ENCODE results near the gene MGP. TPM values are rescaled to one million over a fixed set of nuclear protein-coding genes. Genes with fewer than 3 reads are reported as not detected.
A peak's percentile ranks its signal among the peaks of the same experiment; 100 is the strongest.

The MGP gene
- total RNA-seq, 1 donor from 2014 or later, result not detected

DNA sequence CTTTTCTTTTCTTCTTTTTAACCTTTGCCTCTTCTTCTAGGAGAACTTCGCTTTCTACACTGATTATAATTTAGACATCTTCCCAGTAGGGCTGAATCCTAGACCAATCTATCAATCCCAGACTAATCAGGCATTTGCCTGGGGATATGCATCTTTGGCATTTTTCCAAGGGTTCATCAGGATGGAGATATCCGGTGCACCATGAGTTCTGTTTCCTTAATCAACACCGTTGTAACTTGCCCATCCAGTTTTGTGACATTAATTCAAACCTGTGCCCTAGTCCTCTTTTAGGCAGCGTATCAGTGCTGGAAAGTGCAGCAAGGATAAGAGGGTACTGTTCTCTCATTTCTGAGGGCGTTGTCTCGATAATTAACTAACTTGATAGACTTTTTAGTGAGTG is 617 bp upstream of the MGP start:
- Mint-ChIP-seq H3K4me1 (ENCODE audit: low read depth, unreplicated experiment) (peaks cover 12% of the 10 kb centered on the region), H3K27ac (ENCODE audit: unreplicated experiment) (no peak overlapping the region), H3K36me3 (ENCODE audit: unreplicated experiment) (no peaks in the 10 kb centered on the region), H3K9me3 (ENCODE audit: unreplicated experiment) (no peaks in the 10 kb centered on the region), H3K27me3 (ENCODE audit: unreplicated experiment) (no peaks in the 10 kb centered on the region), H3K4me3 (ENCODE audit: unreplicated experiment) (no peak overlapping the region)
- no peak for TF ChIP-seq CTCF (IDR thresholded peaks at IDR 0.05; ENCODE audit: partially characterized antibody, unreplicated experiment)
- no peak for DNase-seq

DNA sequence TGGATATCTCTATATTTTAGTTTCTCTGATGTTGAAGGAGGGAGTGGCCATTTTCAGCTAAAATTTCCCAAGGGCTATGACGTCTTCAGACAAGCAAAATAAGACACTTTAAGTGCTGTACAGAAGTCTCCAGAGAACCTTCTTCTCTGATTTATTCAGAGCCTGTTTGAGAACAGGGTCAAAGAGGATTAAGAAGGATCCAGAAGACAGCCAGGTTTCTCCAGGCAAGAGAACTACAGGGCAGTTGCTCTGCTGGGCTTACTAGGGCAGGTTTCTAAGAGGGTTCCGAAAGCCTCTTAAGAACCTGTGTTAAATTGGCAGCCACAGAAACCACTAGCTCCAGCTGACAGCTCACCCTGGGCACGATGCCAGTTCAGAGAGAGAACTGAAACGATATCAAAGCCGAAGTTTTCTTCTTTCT is 1.2 kb downstream of the MGP start:
- Mint-ChIP-seq H3K4me3 (ENCODE audit: unreplicated experiment) (no peak overlapping the region), H3K9me3 (ENCODE audit: unreplicated experiment) (peaks cover 2% of the 10 kb centered on the region), H3K4me1 (ENCODE audit: low read depth, unreplicated experiment) (peaks cover 12% of the 10 kb centered on the region), H3K27me3 (ENCODE audit: unreplicated experiment) (no peaks in the 10 kb centered on the region), H3K27ac (ENCODE audit: unreplicated experiment) (peak overlapping the region; percentile 59), H3K36me3 (ENCODE audit: unreplicated experiment) (no peaks in the 10 kb centered on the region)
- no peak for DNase-seq
- no peak for TF ChIP-seq CTCF (IDR thresholded peaks at IDR 0.05; ENCODE audit: partially characterized antibody, unreplicated experiment)

GRCh38 chr12:14883686-14884085 is 2.0 kb downstream of the MGP start:
- Mint-ChIP-seq H3K9me3 (ENCODE audit: unreplicated experiment) (peaks cover 2% of the 10 kb centered on the region), H3K4me3 (ENCODE audit: unreplicated experiment) (no peak overlapping the region), H3K4me1 (ENCODE audit: low read depth, unreplicated experiment) (peaks cover 12% of the 10 kb centered on the region), H3K27me3 (ENCODE audit: unreplicated experiment) (no peaks in the 10 kb centered on the region), H3K36me3 (ENCODE audit: unreplicated experiment) (no peaks in the 10 kb centered on the region), H3K27ac (ENCODE audit: unreplicated experiment) (no peak overlapping the region)
- TF ChIP-seq CTCF (IDR thresholded peaks at IDR 0.05; ENCODE audit: partially characterized antibody, unreplicated experiment), result no peak
- no peak for DNase-seq

DNA sequence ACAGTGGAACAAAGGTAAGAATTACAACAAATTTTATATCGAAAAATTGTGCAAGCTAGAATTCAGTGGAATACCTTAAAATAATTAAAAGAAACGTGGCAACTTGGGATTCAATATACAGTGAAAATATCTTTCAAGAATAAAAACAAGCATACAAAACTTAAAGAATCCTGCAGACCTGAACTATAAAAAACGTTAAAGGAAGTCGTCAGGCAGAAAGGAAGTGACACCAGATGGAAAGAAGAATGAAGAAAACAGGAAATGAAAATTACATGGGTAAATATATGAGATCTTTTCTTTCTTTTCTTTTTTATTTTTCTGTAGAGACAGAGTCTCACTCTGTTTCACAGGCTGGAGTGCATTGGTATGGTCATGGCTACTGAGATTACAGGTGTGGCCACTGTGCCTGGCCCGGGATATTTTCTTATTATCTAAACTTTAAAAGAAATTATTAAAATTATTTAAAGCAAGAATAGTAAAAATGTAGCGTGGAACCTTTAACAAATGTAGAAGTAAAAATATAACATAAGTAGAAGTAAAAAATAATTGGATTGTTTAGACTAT is 4.7 kb downstream of the MGP start:
- Mint-ChIP-seq H3K4me1 (ENCODE audit: low read depth, unreplicated experiment) (peaks cover 5% of the 10 kb centered on the region), H3K36me3 (ENCODE audit: unreplicated experiment) (no peaks in the 10 kb centered on the region), H3K27me3 (ENCODE audit: unreplicated experiment) (no peaks in the 10 kb centered on the region), H3K27ac (ENCODE audit: unreplicated experiment) (no peak overlapping the region), H3K4me3 (ENCODE audit: unreplicated experiment) (no peak overlapping the region), H3K9me3 (ENCODE audit: unreplicated experiment) (peaks cover 2% of the 10 kb centered on the region)
- no peak for DNase-seq
- TF ChIP-seq CTCF (IDR thresholded peaks at IDR 0.05; ENCODE audit: partially characterized antibody, unreplicated experiment), result no peak

DNA sequence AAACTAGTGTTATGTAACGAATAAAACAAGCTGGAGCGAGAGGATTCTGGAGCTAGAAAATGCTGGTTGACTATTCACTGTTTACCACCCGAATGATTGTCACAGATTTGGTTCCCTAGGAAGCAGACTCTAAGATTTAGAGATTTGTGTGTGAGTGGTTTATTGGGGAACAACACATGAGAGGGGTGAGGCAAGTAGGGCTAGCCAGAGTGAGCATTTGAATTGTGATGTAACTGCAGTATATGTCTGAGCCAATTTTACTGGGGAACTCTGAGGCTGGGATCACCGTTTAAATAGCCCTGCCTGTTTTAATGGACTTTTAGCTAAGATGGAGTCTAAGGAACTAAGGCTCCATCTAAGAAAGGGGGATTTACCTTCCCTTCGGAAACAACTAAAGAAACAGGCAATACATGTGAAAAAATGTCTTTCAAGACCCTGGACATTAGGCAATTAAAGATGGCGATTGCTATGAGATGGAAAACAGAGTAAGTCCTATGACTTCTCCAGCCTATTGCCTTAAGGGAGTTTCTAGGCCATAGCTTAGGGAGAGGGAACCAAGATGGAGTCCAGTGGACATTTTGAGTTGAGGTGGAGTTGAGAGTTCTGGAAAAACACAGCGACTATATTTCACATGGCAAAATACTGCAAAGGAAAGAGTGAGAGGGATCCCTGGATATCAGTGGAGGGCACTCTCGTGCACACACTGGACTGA is 6.3 kb downstream of the MGP start:
- no peak for DNase-seq
- no peak for TF ChIP-seq CTCF (IDR thresholded peaks at IDR 0.05; ENCODE audit: partially characterized antibody, unreplicated experiment)
- Mint-ChIP-seq H3K27me3 (ENCODE audit: unreplicated experiment) (no peaks in the 10 kb centered on the region), H3K9me3 (ENCODE audit: unreplicated experiment) (peaks cover 2% of the 10 kb centered on the region), H3K27ac (ENCODE audit: unreplicated experiment) (no peak overlapping the region), H3K4me3 (ENCODE audit: unreplicated experiment) (no peak overlapping the region), H3K36me3 (ENCODE audit: unreplicated experiment) (no peaks in the 10 kb centered on the region), H3K4me1 (ENCODE audit: low read depth, unreplicated experiment) (peaks cover 5% of the 10 kb centered on the region)
